DMS53 treated with DMSO at 0.1 percent for 48 hours (cell line): ENCODE data around the gene FRMD5.

Experiments used
- DNase-seq: peaks from one replicate; lab custom pipeline; 2025; ENCODE audit not compliant: unreplicated experiment; lab: John Stamatoyannopoulos, UW

FRMD5 gene

GRCh38 chr15:43981576-43981975 is 213.5 kb downstream of the FRMD5 start:
- no peak for DNase-seq

- DNase-seq: no peak
These were observed 217.8 kb downstream of the FRMD5 start for GRCh38 chr15:43977072-43977884.

- DNase-seq: no peak
These were observed 219.3 kb downstream of the FRMD5 start for GRCh38 chr15:43975770-43976169.

GRCh38 chr15:43975326-43975725 is 219.7 kb downstream of the FRMD5 start:
- DNase-seq: peak; percentile 24

GRCh38 chr15:43974852-43975251 is 220.2 kb downstream of the FRMD5 start:
- no peak for DNase-seq

- DNase-seq: no peak
These were observed 225.2 kb downstream of the FRMD5 start for GRCh38 chr15:43969802-43970375.

- DNase-seq: no peak
These were observed 226.5 kb downstream of the FRMD5 start for GRCh38 chr15:43968551-43968950.

GRCh38 chr15:43966646-43967045 is 228.4 kb downstream of the FRMD5 start:
- no peak for DNase-seq

GRCh38 chr15:43958861-43959330 is 236.2 kb downstream of the FRMD5 start:
- no peak for DNase-seq

- DNase-seq: no peak
These were observed 237.3 kb downstream of the FRMD5 start for GRCh38 chr15:43957724-43958123.

- no peak for DNase-seq
These were observed 239.9 kb downstream of the FRMD5 start for GRCh38 chr15:43955140-43955539.

- no peak for DNase-seq
These were observed 240.9 kb downstream of the FRMD5 start for GRCh38 chr15:43954181-43954621.

- DNase-seq: no peak
These were observed 241.7 kb downstream of the FRMD5 start for GRCh38 chr15:43953402-43953801.

GRCh38 chr15:43950531-43950930 is 244.5 kb downstream of the FRMD5 start:
- no peak for DNase-seq

GRCh38 chr15:43948691-43949325 is 246.3 kb downstream of the FRMD5 start:
- DNase-seq: no peak

GRCh38 chr15:43943511-43943910 is 251.6 kb downstream of the FRMD5 start:
- DNase-seq: no peak

- no peak for DNase-seq
These were observed 252.9 kb downstream of the FRMD5 start for GRCh38 chr15:43942194-43942593.

- no peak for DNase-seq
These were observed 253.5 kb downstream of the FRMD5 start for GRCh38 chr15:43941555-43941954.

- DNase-seq: no peak
These were observed 254.0 kb downstream of the FRMD5 start for GRCh38 chr15:43941071-43941470.

- peak; percentile 0 for DNase-seq
These were observed 256.0 kb downstream of the FRMD5 start for GRCh38 chr15:43939070-43939469.

- DNase-seq: no peak
These were observed 260.6 kb downstream of the FRMD5 start for GRCh38 chr15:43934480-43934879.

- no peak for DNase-seq
These were observed 262.2 kb downstream of the FRMD5 start for GRCh38 chr15:43932907-43933306.
